NCI-H774 (cell line): ENCODE data around the gene ZNF292.
A peak's percentile ranks its signal among the peaks of the same experiment; 100 is the strongest.
"Not testable (repeated sequence)": the region's sequence is repeated elsewhere in the genome, so short reads cannot be mapped to it uniquely, and the experiment has no call there.

Source experiments
- DNase-seq: peaks from one replicate; lab custom pipeline; 2025; lab: John Stamatoyannopoulos, UW

ZNF292 gene

GRCh38 chr6:87164004-87164403 is 8.6 kb downstream of the ZNF292 start:
- no peak for DNase-seq

- no peak for DNase-seq
These were observed 9.1 kb downstream of the ZNF292 start for GRCh38 chr6:87164506-87164905.

GRCh38 chr6:87165185-87165584 is 9.8 kb downstream of the ZNF292 start:
- DNase-seq, result no peak

- peak; percentile 58 for DNase-seq
These were observed 16.7 kb downstream of the ZNF292 start for GRCh38 chr6:87171938-87172633.

- no peak for DNase-seq
These were observed 18.8 kb downstream of the ZNF292 start for GRCh38 chr6:87174078-87174579.

- no peak for DNase-seq
These were observed 21.1 kb downstream of the ZNF292 start for GRCh38 chr6:87176493-87176892.

GRCh38 chr6:87180105-87180728 is 24.9 kb downstream of the ZNF292 start:
- no peak for DNase-seq

- no peak for DNase-seq
These were observed 26.5 kb downstream of the ZNF292 start for GRCh38 chr6:87181903-87182302.

- DNase-seq, result no peak
These were observed 27.0 kb downstream of the ZNF292 start for GRCh38 chr6:87182321-87182720.

GRCh38 chr6:87182940-87183339 is 27.6 kb downstream of the ZNF292 start:
- no peak for DNase-seq

GRCh38 chr6:87183687-87184086 is 28.3 kb downstream of the ZNF292 start:
- DNase-seq, result no peak

- no peak for DNase-seq
These were observed 29.4 kb downstream of the ZNF292 start for GRCh38 chr6:87184762-87185250.

GRCh38 chr6:87196275-87196842 is 41.0 kb downstream of the ZNF292 start:
- DNase-seq, result no peak

- DNase-seq, result no peak
These were observed 42.2 kb downstream of the ZNF292 start for GRCh38 chr6:87197547-87197946.

GRCh38 chr6:87198022-87198810 is 42.9 kb downstream of the ZNF292 start:
- DNase-seq, result not testable (repeated sequence)

GRCh38 chr6:87199787-87200186 is 44.4 kb downstream of the ZNF292 start:
- DNase-seq, result no peak

- no peak for DNase-seq
These were observed 45.3 kb downstream of the ZNF292 start for GRCh38 chr6:87200469-87201175.

- DNase-seq, result no peak
These were observed 48.2 kb downstream of the ZNF292 start for GRCh38 chr6:87203448-87204023.

GRCh38 chr6:87209812-87210211 is 54.4 kb downstream of the ZNF292 start:
- no peak for DNase-seq

- no peak for DNase-seq
These were observed 55.6 kb downstream of the ZNF292 start for GRCh38 chr6:87210979-87211378.

GRCh38 chr6:87212596-87212995 is 57.2 kb downstream of the ZNF292 start:
- no peak for DNase-seq
